ENCODE results near the gene TOMM5.

GRCh38 chr9:37561682-37562081 lies 30.7 kb downstream of the TOMM5 start:
- TF ChIP-seq, protein P1, sequence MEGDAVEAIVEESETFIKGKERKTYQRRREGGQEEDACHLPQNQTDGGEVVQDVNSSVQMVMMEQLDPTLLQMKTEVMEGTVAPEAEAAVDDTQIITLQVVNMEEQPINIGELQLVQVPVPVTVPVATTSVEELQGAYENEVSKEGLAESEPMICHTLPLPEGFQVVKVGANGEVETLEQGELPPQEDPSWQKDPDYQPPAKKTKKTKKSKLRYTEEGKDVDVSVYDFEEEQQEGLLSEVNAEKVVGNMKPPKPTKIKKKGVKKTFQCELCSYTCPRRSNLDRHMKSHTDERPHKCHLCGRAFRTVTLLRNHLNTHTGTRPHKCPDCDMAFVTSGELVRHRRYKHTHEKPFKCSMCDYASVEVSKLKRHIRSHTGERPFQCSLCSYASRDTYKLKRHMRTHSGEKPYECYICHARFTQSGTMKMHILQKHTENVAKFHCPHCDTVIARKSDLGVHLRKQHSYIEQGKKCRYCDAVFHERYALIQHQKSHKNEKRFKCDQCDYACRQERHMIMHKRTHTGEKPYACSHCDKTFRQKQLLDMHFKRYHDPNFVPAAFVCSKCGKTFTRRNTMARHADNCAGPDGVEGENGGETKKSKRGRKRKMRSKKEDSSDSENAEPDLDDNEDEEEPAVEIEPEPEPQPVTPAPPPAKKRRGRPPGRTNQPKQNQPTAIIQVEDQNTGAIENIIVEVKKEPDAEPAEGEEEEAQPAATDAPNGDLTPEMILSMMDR (IDR thresholded peaks at IDR 0.05), result no peak
- no peak for TF ChIP-seq POLR2AphosphoS5 (IDR thresholded peaks at IDR 0.05)
- TF ChIP-seq POLR2A (IDR thresholded peaks at IDR 0.05), result no peak
- TF ChIP-seq EP300 (IDR thresholded peaks at IDR 0.05), result no peak

All from suprapubic skin (tissue), 4 donors.